H9 (cell line): ENCODE data around the gene RAB11FIP5. TPM values are rescaled to one million over a fixed set of nuclear protein-coding genes. Genes with fewer than 3 reads are reported as not detected.

ENCODE experiments used
- DNase-seq: peaks from one replicate; pipeline ENCODE4 v3.0.0-alpha.2; 2017
- H2AFZ ChIP-seq: one replicate; pipeline ENCODE4 v1.6.1; 2013; ENCODE audit warnings: mild to moderate bottlenecking, low read length, control low read depth, moderate library complexity
- H2AK5ac ChIP-seq: 2 replicates; pipeline ENCODE4 v1.6.1; 2013; ENCODE audit warnings: low read length, control low read depth, mixed read lengths; ENCODE audit not compliant: insufficient read length
- H2BK120ac ChIP-seq: one replicate; pipeline ENCODE4 v1.6.1; 2013; ENCODE audit warnings: low read depth, mild to moderate bottlenecking, low read length, control low read depth, inconsistent platforms; ENCODE audit not compliant: poor library complexity, severe bottlenecking
- H2BK12ac ChIP-seq: 2 replicates; pipeline ENCODE4 v1.6.1; 2013; ENCODE audit warnings: low read length, control low read depth, mixed read lengths, low read depth; ENCODE audit not compliant: insufficient read length
- H2BK15ac ChIP-seq: 2 replicates; pipeline ENCODE4 v1.6.1; 2013; ENCODE audit warnings: low read depth, low read length, control low read depth
- H2BK20ac ChIP-seq: one replicate; pipeline ENCODE4 v1.6.1; 2013; ENCODE audit warnings: low read depth, mild to moderate bottlenecking, low read length, control low read depth, inconsistent platforms; ENCODE audit not compliant: poor library complexity, severe bottlenecking
- H2BK5ac ChIP-seq: 2 replicates; pipeline ENCODE4 v1.6.1; 2013; ENCODE audit warnings: low read length, control low read depth, mixed read lengths; ENCODE audit not compliant: insufficient read length
- H3K14ac ChIP-seq: 2 replicates; pipeline ENCODE4 v1.6.1; 2013; ENCODE audit warnings: low read length, control low read depth; ENCODE audit not compliant: insufficient read depth
- H3K18ac ChIP-seq: 2 replicates; pipeline ENCODE4 v1.6.1; 2013; ENCODE audit warnings: low read depth, mild to moderate bottlenecking, mixed read lengths, low read length, control low read depth; ENCODE audit not compliant: insufficient read length
- H3K23ac ChIP-seq: 2 replicates; pipeline ENCODE4 v1.6.1; 2013; ENCODE audit warnings: low read length, control low read depth, mixed read lengths, low read depth; ENCODE audit not compliant: insufficient read length
- H3K23me2 ChIP-seq: 2 replicates; pipeline ENCODE4 v1.6.1; 2013; ENCODE audit warnings: low read depth, mild to moderate bottlenecking, mixed read lengths, low read length, control low read depth; ENCODE audit not compliant: insufficient read length, poor library complexity, severe bottlenecking
- H3K27ac ChIP-seq: 2 replicates; pipeline ENCODE4 v1.5.1; 2013; ENCODE audit warnings: low read length, control low read depth, mixed read lengths, low read depth; ENCODE audit not compliant: insufficient read length
- H3K27me3 ChIP-seq: 2 replicates; pipeline ENCODE4 v1.6.1; 2013; ENCODE audit warnings: low read length, control low read depth, inconsistent platforms; ENCODE audit not compliant: insufficient read depth
- H3K4ac ChIP-seq: 2 replicates; pipeline ENCODE4 v1.6.1; 2013; ENCODE audit warnings: low read depth, mild to moderate bottlenecking, control low read depth, inconsistent platforms, low read length, moderate library complexity
- H3K4me1 ChIP-seq: 2 replicates; pipeline ENCODE4 v1.6.1; 2013; ENCODE audit warnings: low read length, control low read depth, inconsistent platforms; ENCODE audit not compliant: insufficient read depth
- H3K4me2 ChIP-seq: 2 replicates; pipeline ENCODE4 v1.6.1; 2013; ENCODE audit warnings: low read length, control low read depth, mixed read lengths; ENCODE audit not compliant: insufficient read length, insufficient read depth
- H3K56ac ChIP-seq: 2 replicates; pipeline ENCODE4 v1.6.1; 2013; ENCODE audit warnings: low read depth, mild to moderate bottlenecking, mixed read lengths, low read length, control low read depth; ENCODE audit not compliant: insufficient read length
- H3K79me1 ChIP-seq: 2 replicates; pipeline ENCODE4 v1.6.1; 2013; ENCODE audit warnings: low read depth, mild to moderate bottlenecking, moderate library complexity, low read length, control low read depth, inconsistent platforms; ENCODE audit not compliant: insufficient read depth, poor library complexity, severe bottlenecking
- H3K79me2 ChIP-seq: 2 replicates; pipeline ENCODE4 v1.6.1; 2013; ENCODE audit warnings: low read length, control low read depth, inconsistent platforms; ENCODE audit not compliant: insufficient read depth
- H3K9ac ChIP-seq: 2 replicates; pipeline ENCODE4 v1.6.1; 2013; ENCODE audit warnings: low read length, control low read depth, mixed read lengths; ENCODE audit not compliant: insufficient read length; ENCODE audit errors: extremely low read depth
- H3K9me3 ChIP-seq: one replicate; pipeline ENCODE4 v1.6.1; 2013; ENCODE audit warnings: low read depth, low read length, inconsistent platforms; ENCODE audit not compliant: control insufficient read depth
- H3T11ph ChIP-seq: one replicate; pipeline ENCODE4 v1.6.1; 2013; ENCODE audit warnings: mild to moderate bottlenecking, low read length, control low read depth, inconsistent platforms
- H4K20me1 ChIP-seq: one replicate; pipeline ENCODE4 v1.6.1; 2013; ENCODE audit not compliant: control insufficient read depth, insufficient read length, insufficient read depth
- H4K5ac ChIP-seq: 2 replicates; pipeline ENCODE4 v1.6.1; 2013; ENCODE audit warnings: low read depth, mild to moderate bottlenecking, mixed read lengths, low read length, control low read depth; ENCODE audit not compliant: insufficient read length
- H4K8ac ChIP-seq: replicated peaks from 2 replicates; pipeline ENCODE4 v1.6.1; 2013; ENCODE audit warnings: low read length, control low read depth, mixed read lengths, low read depth; ENCODE audit not compliant: insufficient read length
- H4K91ac ChIP-seq: 2 replicates; pipeline ENCODE4 v1.6.1; 2013; ENCODE audit warnings: low read depth, mild to moderate bottlenecking, moderate library complexity, mixed read lengths, low read length, control low read depth; ENCODE audit not compliant: insufficient read length
- H3K27ac Mint-ChIP-seq, 3 experiments: 2 replicates in 2 of 3; 3 replicates in 1 of 3; pipeline ENCODE4 v1.8.0; 2020 to 2021; ENCODE audit warnings: mixed read lengths in 3 of 3, mild to moderate bottlenecking in 1 of 3, moderate library complexity in 1 of 3
- H3K27me3 Mint-ChIP-seq: 2 replicates; pipeline ENCODE4 v1.8.0; 2021; ENCODE audit warnings: low read depth, mild to moderate bottlenecking, moderate library complexity, mixed read lengths
- H3K36me3 Mint-ChIP-seq, 3 experiments: 2 replicates in 2 of 3; 3 replicates in 1 of 3; pipeline ENCODE4 v1.8.0; 2020 to 2021; ENCODE audit warnings: low read depth in 3 of 3, mixed read lengths in 3 of 3; ENCODE audit not compliant: insufficient read depth in 1 of 3
- H3K4me1 Mint-ChIP-seq, 2 experiments: 2 replicates each; pipeline ENCODE4 v1.8.0; 2020; ENCODE audit warnings: mixed read lengths in 2 of 2
- H3K4me3 Mint-ChIP-seq, 2 experiments: 2 replicates in 1 of 2; 3 replicates in 1 of 2; pipeline ENCODE4 v1.8.0; 2020 to 2021; ENCODE audit warnings: mild to moderate bottlenecking in 2 of 2, mixed read lengths in 2 of 2, moderate library complexity in 1 of 2
- H3K9me3 Mint-ChIP-seq, 2 experiments: 2 replicates in 1 of 2; 3 replicates in 1 of 2; pipeline ENCODE4 v1.8.0; 2020; ENCODE audit warnings: mild to moderate bottlenecking in 2 of 2, mixed read lengths in 2 of 2, moderate library complexity in 1 of 2
- WGBS: extraction: QIAGEN DNeasy Blood & Tissue Kit; methylation state at CpG from one replicate; pipeline ENCODE4 v1.1.7; 2013; ENCODE audit warnings: missing lambda C conversion rate, low lambda C conversion rate, mixed read lengths; ENCODE audit not compliant: insufficient read length; ENCODE audit errors: extremely low coverage; 5-methylcytosine and 5-hydroxymethylcytosine counted together
- total RNA-seq: library from RNA; stranded (reverse); gene quantifications from 2 replicates; pipeline ENCODE4 v1.2.1, GENCODE V29; 2021
- TF ChIP-seq, protein P1 (sequence below): fragments of 200-600 bp; sonication (generic); conservative IDR thresholded peaks from 3 replicates; pipeline ENCODE4 v1.8.0; 2021; ENCODE audit warnings: antibody characterized with exemption, mild to moderate bottlenecking

Gene RAB11FIP5
- total RNA-seq, 1 experiment from 2014 or later = 7.1 TPM

DNA sequence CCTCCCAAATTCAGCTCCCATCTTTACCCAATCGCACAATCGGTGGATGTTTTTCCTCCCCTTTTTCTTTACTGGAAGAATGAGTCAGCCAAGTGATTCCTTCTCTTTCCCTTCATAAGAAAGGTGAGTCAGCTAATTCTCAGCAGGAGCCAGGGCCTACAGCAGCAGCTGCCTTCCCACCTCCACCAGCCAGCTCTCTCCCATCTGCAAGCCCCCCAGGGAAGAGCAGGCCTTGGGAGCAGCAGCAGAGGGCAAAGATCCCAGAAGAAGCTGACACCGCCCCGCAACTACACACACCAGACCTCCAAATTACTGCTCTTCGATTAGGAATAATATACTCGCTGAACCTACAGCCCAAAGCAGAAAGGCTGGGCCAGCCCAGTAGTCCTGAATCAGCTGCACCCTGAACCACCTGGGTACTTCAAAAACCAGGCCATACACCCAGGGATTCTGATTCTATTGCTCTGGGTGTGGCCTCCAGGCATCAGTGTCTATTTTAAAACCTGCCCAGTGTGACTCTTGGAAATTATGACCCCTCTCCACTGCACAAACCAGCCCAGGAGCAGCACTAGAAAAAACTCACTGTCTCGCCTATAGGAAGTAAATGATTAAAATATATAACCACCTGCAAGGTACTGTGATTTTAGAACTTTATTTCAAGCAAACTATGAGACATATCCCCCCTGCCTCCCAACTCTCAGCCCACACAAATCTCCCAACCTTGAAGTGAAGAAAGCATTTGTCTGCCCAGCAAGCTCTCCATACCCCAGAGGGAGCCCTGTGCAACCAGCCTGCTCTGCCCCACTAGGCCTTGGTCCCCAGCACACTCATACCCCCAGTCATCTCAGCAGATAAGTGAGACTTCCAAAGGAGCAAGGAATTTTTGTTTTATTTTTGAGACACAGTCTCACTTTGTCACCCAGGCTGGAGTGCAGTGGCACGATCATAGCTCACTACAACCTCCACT, 48.6 kb downstream of the RAB11FIP5 start:
- Histone ChIP-seq H3K14ac (no peak overlapping the region), H3K79me1 (peaks cover 15% of the 10 kb centered on the region), H4K8ac (no peak overlapping the region), H3K4me2 (no peak overlapping the region), H3K9ac (no peak overlapping the region), H3K79me2 (peaks cover 7% of the 10 kb centered on the region; the same call in 1 of the 2 replicates), H3K9me3 (no peaks in the 10 kb centered on the region), H4K91ac (no peak overlapping the region), H3K4me1 (peaks cover 5% of the 10 kb centered on the region; the same call in 1 of the 2 replicates), H2BK5ac (no peak overlapping the region), H4K20me1 (no peaks in the 10 kb centered on the region), H3K27ac (no peak overlapping the region), H3K23me2 (no peaks in the 10 kb centered on the region), H3K56ac (no peak overlapping the region), H3K18ac (no peak overlapping the region), H2AFZ (no peak overlapping the region), H3K23ac (no peak overlapping the region), H2BK15ac (no peak overlapping the region), H2BK120ac (no peak overlapping the region), H2AK5ac (no peak overlapping the region), H3K4ac (no peak overlapping the region), H2BK12ac (no peak overlapping the region), H2BK20ac (no peak overlapping the region), H4K5ac (no peak overlapping the region), H3K27me3 (no peaks in the 10 kb centered on the region), H3T11ph (no peak overlapping the region)
- peaks cover 36 to 41% of the 10 kb centered on the region in 2 experiments for H3K4me1 Mint-ChIP-seq
- no peaks in the 10 kb centered on the region for H3K27me3 Mint-ChIP-seq
- peak; percentile 50 for DNase-seq
- peak overlapping the region in 1 of 2 experiments; percentile 35; a peak in 3 of 5 replicates for H3K4me3 Mint-ChIP-seq
- H3K27ac Mint-ChIP-seq = peak overlapping the region; percentile 88 to 97 (median 88)
- peaks cover 6 to 17% (median 10%) of the 10 kb centered on the region in 3 experiments; a peak in 5 of 7 replicates for H3K36me3 Mint-ChIP-seq
- TF ChIP-seq, protein P1, sequence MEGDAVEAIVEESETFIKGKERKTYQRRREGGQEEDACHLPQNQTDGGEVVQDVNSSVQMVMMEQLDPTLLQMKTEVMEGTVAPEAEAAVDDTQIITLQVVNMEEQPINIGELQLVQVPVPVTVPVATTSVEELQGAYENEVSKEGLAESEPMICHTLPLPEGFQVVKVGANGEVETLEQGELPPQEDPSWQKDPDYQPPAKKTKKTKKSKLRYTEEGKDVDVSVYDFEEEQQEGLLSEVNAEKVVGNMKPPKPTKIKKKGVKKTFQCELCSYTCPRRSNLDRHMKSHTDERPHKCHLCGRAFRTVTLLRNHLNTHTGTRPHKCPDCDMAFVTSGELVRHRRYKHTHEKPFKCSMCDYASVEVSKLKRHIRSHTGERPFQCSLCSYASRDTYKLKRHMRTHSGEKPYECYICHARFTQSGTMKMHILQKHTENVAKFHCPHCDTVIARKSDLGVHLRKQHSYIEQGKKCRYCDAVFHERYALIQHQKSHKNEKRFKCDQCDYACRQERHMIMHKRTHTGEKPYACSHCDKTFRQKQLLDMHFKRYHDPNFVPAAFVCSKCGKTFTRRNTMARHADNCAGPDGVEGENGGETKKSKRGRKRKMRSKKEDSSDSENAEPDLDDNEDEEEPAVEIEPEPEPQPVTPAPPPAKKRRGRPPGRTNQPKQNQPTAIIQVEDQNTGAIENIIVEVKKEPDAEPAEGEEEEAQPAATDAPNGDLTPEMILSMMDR = no peak
- no peaks in the 10 kb centered on the region for H3K9me3 Mint-ChIP-seq
- no CpG with 5 or more reads among the region's 8 CpGs for WGBS
